Caco-2 (cell line): ENCODE results near the gene CADPS2. TPM values are rescaled to one million over a fixed set of nuclear protein-coding genes. Genes with fewer than 3 reads are reported as not detected.
A peak's percentile ranks its signal among the peaks of the same experiment; 100 is the strongest.

ENCODE experiments used
- BruUV-seq: library from RNA; stranded (reverse); fragments of 400-500 nt; replicated peaks from 2 replicates; lab custom pipeline; 2021; lab: Mats Ljungman, UMichigan
- CTCF ChIA-PET: fragments of 300-600 bp; sonication (Branson Sonifier 250); formaldehyde crosslinking; loops from one replicate; lab custom pipeline; 2022; ENCODE audit warnings: antibody characterized with exemption; lab: Charles Lee
- POLR2A ChIA-PET: fragments of 300-600 bp; sonication (Branson Sonifier 250); formaldehyde crosslinking; loops from one replicate; lab custom pipeline; 2022; ENCODE audit warnings: antibody characterized with exemption; lab: Charles Lee
- DNase-seq, 2 experiments: peaks; one replicate each; pipeline versions ENCODE4 v3.0.0 to v3.0.0-alpha.2; 2020 to 2022
- H3K27me3 ChIP-seq: replicated peaks from 2 replicates; pipeline ENCODE4 v1.6.0; 2011; ENCODE audit warnings: low read length; ENCODE audit not compliant: control insufficient read depth, insufficient read depth
- H3K36me3 ChIP-seq: 2 replicates; pipeline ENCODE4 v1.5.1; 2011; ENCODE audit warnings: low read length; ENCODE audit not compliant: control insufficient read depth, insufficient read depth
- H3K4me1 ChIP-seq: fragments of 250-450 bp; sonication (Bioruptor Pico); 2 replicates; pipeline ENCODE4 v1.5.1; 2020; ENCODE audit warnings: mild to moderate bottlenecking
- H3K4me3 ChIP-seq: 2 replicates; pipeline ENCODE4 v1.5.1; 2011; ENCODE audit warnings: low read depth, mild to moderate bottlenecking, control low read depth, low read length
- H3K9me3 ChIP-seq: fragments of 250-450 bp; sonication (Bioruptor Pico); 2 replicates; pipeline ENCODE4 v1.5.1; 2020; ENCODE audit warnings: mild to moderate bottlenecking, moderate library complexity
- H3K27ac Mint-ChIP-seq: one replicate; pipeline ENCODE4 v1.8.0; 2022; ENCODE audit warnings: mixed read lengths; ENCODE audit not compliant: unreplicated experiment
- H3K27me3 Mint-ChIP-seq: one replicate; pipeline ENCODE4 v1.8.0; 2022; ENCODE audit warnings: mixed read lengths; ENCODE audit not compliant: insufficient read depth, unreplicated experiment
- H3K36me3 Mint-ChIP-seq: one replicate; pipeline ENCODE4 v1.8.0; 2022; ENCODE audit warnings: mild to moderate bottlenecking, mixed read lengths; ENCODE audit not compliant: insufficient read depth, unreplicated experiment
- H3K4me1 Mint-ChIP-seq: one replicate; pipeline ENCODE4 v1.8.0; 2022; ENCODE audit warnings: low read depth, mixed read lengths; ENCODE audit not compliant: unreplicated experiment
- H3K4me3 Mint-ChIP-seq: one replicate; pipeline ENCODE4 v1.8.0; 2022; ENCODE audit warnings: mild to moderate bottlenecking, moderate library complexity, mixed read lengths; ENCODE audit not compliant: unreplicated experiment
- H3K9me3 Mint-ChIP-seq: one replicate; pipeline ENCODE4 v1.8.0; 2022; ENCODE audit warnings: mixed read lengths; ENCODE audit not compliant: unreplicated experiment
- CTCF ChIP-seq, 2 experiments: fragments of 200-600 bp in 1 of 2; IDR thresholded peaks; 1 replicate in 1 of 2; 2 replicates in 1 of 2; pipeline versions ENCODE4 v1.5.1 to v1.8.0; 2011 to 2022; ENCODE audit warnings: antibody characterized with exemption in 1 of 2, control low read depth in 1 of 2, inconsistent platforms in 1 of 2, low read depth in 1 of 2, low read length in 1 of 2, mild to moderate bottlenecking in 1 of 2, moderate library complexity in 1 of 2; ENCODE audit not compliant: insufficient read depth in 1 of 2, severe bottlenecking in 1 of 2, unreplicated experiment in 1 of 2
- intact Hi-C: fragments of 100-400 bp; cut with micrococcal nuclease; formaldehyde crosslinking; loops from one replicate; pipeline ENCODE4 v1.10.0; 2022; ENCODE audit not compliant: unreplicated experiment
- total RNA-seq: library from RNA; stranded (reverse); gene quantifications from 2 replicates; pipeline ENCODE4 v1.2.3, GENCODE V29; 2022

CADPS2 gene
- total RNA-seq, 1 experiment from 2014 or later = 2.7 TPM

GRCh38 chr7:122889116-122889515 is 2.9 kb upstream of the CADPS2 start:
- no peak overlapping the region for H3K27ac Mint-ChIP-seq
- H3K4me3 Mint-ChIP-seq = no peak overlapping the region
- TF ChIP-seq CTCF (IDR thresholded peaks at IDR 0.05; ENCODE audit: insufficient read depth in 1 of 2, low read depth in 1 of 2, low read length in 1 of 2, severe bottlenecking in 1 of 2, unreplicated experiment in 1 of 2) = no peak
- BruUV-seq = no TSS peak
- peaks cover 6% of the 10 kb centered on the region for H3K4me1 Mint-ChIP-seq
- no peaks in the 10 kb centered on the region for H3K4me1 ChIP-seq
- no peak overlapping the region for H3K4me3 ChIP-seq
- ChIA-PET CTCF (no interaction called here), POLR2A (no interaction called here)
- peaks cover 9% of the 10 kb centered on the region for H3K27me3 Mint-ChIP-seq
- H3K27me3 ChIP-seq = peaks cover 4% of the 10 kb centered on the region; the same call in 1 of the 2 replicates
- H3K36me3 ChIP-seq = no peaks in the 10 kb centered on the region
- H3K9me3 ChIP-seq = no peaks in the 10 kb centered on the region
- no peaks in the 10 kb centered on the region for H3K36me3 Mint-ChIP-seq
- H3K9me3 Mint-ChIP-seq = no peaks in the 10 kb centered on the region
- intact Hi-C loops = loop anchor here (5.0 to 10.0 kb wide), 3 partner anchors 214 to 337 kb away; no protein-coding TSS in a partner anchor
- no peak for DNase-seq

GRCh38 chr7:122887848-122888247 is 1.6 kb upstream of the CADPS2 start:
- Mint-ChIP-seq H3K27me3 (peaks cover 9% of the 10 kb centered on the region), H3K27ac (no peak overlapping the region), H3K4me1 (peaks cover 6% of the 10 kb centered on the region), H3K4me3 (no peak overlapping the region), H3K9me3 (no peaks in the 10 kb centered on the region), H3K36me3 (no peaks in the 10 kb centered on the region)
- no peaks in the 10 kb centered on the region for H3K9me3 ChIP-seq
- ChIA-PET CTCF (interaction anchor here (1.7 kb wide), 1 partner anchor 84 kb away, joined by 3 read pairs; no protein-coding TSS in a partner anchor), POLR2A (no interaction called here)
- no TSS peak for BruUV-seq
- H3K36me3 ChIP-seq = no peaks in the 10 kb centered on the region
- no peaks in the 10 kb centered on the region for H3K4me1 ChIP-seq
- intact Hi-C loops = loop anchor here (5.0 to 10.0 kb wide), 3 partner anchors 213 to 336 kb away; no protein-coding TSS in a partner anchor
- peaks cover 4% of the 10 kb centered on the region; the same call in 1 of the 2 replicates for H3K27me3 ChIP-seq
- TF ChIP-seq CTCF (IDR thresholded peaks at IDR 0.05; ENCODE audit: insufficient read depth in 1 of 2, low read depth in 1 of 2, low read length in 1 of 2, severe bottlenecking in 1 of 2, unreplicated experiment in 1 of 2) = no peak
- DNase-seq = no peak
- no peak overlapping the region for H3K4me3 ChIP-seq

- BruUV-seq = no TSS peak
- peak overlapping the region; percentile 54 for H3K4me3 ChIP-seq
- H3K4me1 ChIP-seq = no peaks in the 10 kb centered on the region
- Mint-ChIP-seq H3K4me1 (peaks cover 6% of the 10 kb centered on the region), H3K27me3 (peaks cover 9% of the 10 kb centered on the region), H3K9me3 (no peaks in the 10 kb centered on the region), H3K36me3 (no peaks in the 10 kb centered on the region), H3K27ac (no peak overlapping the region), H3K4me3 (peak overlapping the region; percentile 77)
- peaks cover 4% of the 10 kb centered on the region; the same call in 1 of the 2 replicates for H3K27me3 ChIP-seq
- peak; percentile 59 to 61 for DNase-seq
- peak in 1 of 2 experiments; percentile 9 for TF ChIP-seq CTCF (IDR thresholded peaks at IDR 0.05; ENCODE audit: insufficient read depth in 1 of 2, low read depth in 1 of 2, low read length in 1 of 2, severe bottlenecking in 1 of 2, unreplicated experiment in 1 of 2)
- H3K9me3 ChIP-seq = no peaks in the 10 kb centered on the region
- ChIA-PET CTCF (interaction anchor here (1.7 kb wide), 1 partner anchor 84 kb away, joined by 3 read pairs; no protein-coding TSS in a partner anchor), POLR2A (no interaction called here)
- H3K36me3 ChIP-seq = no peaks in the 10 kb centered on the region
- intact Hi-C loops = loop anchor here (5.0 to 10.0 kb wide), 3 partner anchors 212 to 335 kb away; no protein-coding TSS in a partner anchor
Measured at GRCh38 chr7:122887198-122887597, 938 bp upstream of the CADPS2 start.
